Mononuclear cell (primary cell): ENCODE data around the gene IQCE. TPM values are rescaled to one million over a fixed set of nuclear protein-coding genes. Genes with fewer than 3 reads are reported as not detected.
A peak's percentile ranks its signal among the peaks of the same experiment; 100 is the strongest.

Source experiments
- H3K27me3 ChIP-seq: 2 replicates; pipeline ENCODE4 v1.6.0; 2011; ENCODE audit warnings: low read length, control low read depth; ENCODE audit not compliant: insufficient read depth
- H3K4me1 ChIP-seq: 2 replicates; pipeline ENCODE4 v1.5.1; 2011; ENCODE audit warnings: mild to moderate bottlenecking, low read length, control low read depth; ENCODE audit not compliant: insufficient read depth
- H3K4me3 ChIP-seq: 2 replicates; pipeline ENCODE4 v1.5.1; 2011; ENCODE audit warnings: mild to moderate bottlenecking, low read length, moderate library complexity
- H3K9me3 ChIP-seq: 2 replicates; pipeline ENCODE4 v1.5.1; 2011; ENCODE audit warnings: low read depth, mild to moderate bottlenecking, control low read depth, low read length
- total RNA-seq: library from RNA; depleted of rRNA; stranded (reverse); fragments of >200 nt; gene quantifications from one replicate; pipeline ENCODE4 v1.2.3, GENCODE V29; 2012

The IQCE gene
- total RNA-seq, 1 donor, result 2.7 TPM

GRCh38 chr7:2628891-2629290, 70.1 kb downstream of the IQCE start:
- no peaks in the 10 kb centered on the region for H3K27me3 ChIP-seq
- H3K4me1 ChIP-seq, result peaks cover 20% of the 10 kb centered on the region
- no peak overlapping the region for H3K4me3 ChIP-seq
- H3K9me3 ChIP-seq, result no peaks in the 10 kb centered on the region

- peaks cover 28% of the 10 kb centered on the region for H3K4me1 ChIP-seq
- H3K27me3 ChIP-seq, result no peaks in the 10 kb centered on the region
- no peak overlapping the region for H3K4me3 ChIP-seq
- H3K9me3 ChIP-seq, result no peaks in the 10 kb centered on the region
These were observed 71.2 kb downstream of the IQCE start for GRCh38 chr7:2629746-2630681.

- H3K4me1 ChIP-seq, result peaks cover 48% of the 10 kb centered on the region
- peak within 1 kb of the TSS; percentile 68 for H3K4me3 ChIP-seq
- no peaks in the 10 kb centered on the region for H3K9me3 ChIP-seq
- no peaks in the 10 kb centered on the region for H3K27me3 ChIP-seq
These were observed 73.4 kb downstream of the IQCE start, which contains the start of gene TTYH3 for GRCh38 chr7:2631946-2632732. Gene TTYH3, plus strand, starts transcription at chr7:2631986. Its CDS starts 170 bp downstream, at chr7:2632156.

- peaks cover 56% of the 10 kb centered on the region for H3K4me1 ChIP-seq
- no peaks in the 10 kb centered on the region for H3K27me3 ChIP-seq
- H3K4me3 ChIP-seq, result peak overlapping the region; percentile 68
- H3K9me3 ChIP-seq, result no peaks in the 10 kb centered on the region
These were observed 74.2 kb downstream of the IQCE start for GRCh38 chr7:2632733-2633537.

- H3K4me3 ChIP-seq, result peak overlapping the region; percentile 68
- no peaks in the 10 kb centered on the region for H3K27me3 ChIP-seq
- peaks cover 63% of the 10 kb centered on the region for H3K4me1 ChIP-seq
- no peaks in the 10 kb centered on the region for H3K9me3 ChIP-seq
These were observed 74.9 kb downstream of the IQCE start for GRCh38 chr7:2633538-2634266.

GRCh38 chr7:2634267-2635145, 75.7 kb downstream of the IQCE start:
- Histone ChIP-seq H3K4me3 (no peak overlapping the region), H3K27me3 (no peaks in the 10 kb centered on the region), H3K9me3 (no peaks in the 10 kb centered on the region), H3K4me1 (peaks cover 70% of the 10 kb centered on the region)

- Histone ChIP-seq H3K9me3 (no peaks in the 10 kb centered on the region), H3K4me3 (no peak overlapping the region), H3K27me3 (no peaks in the 10 kb centered on the region), H3K4me1 (peaks cover 72% of the 10 kb centered on the region)
These were observed 76.4 kb downstream of the IQCE start for GRCh38 chr7:2635148-2635668.

- H3K4me3 ChIP-seq, result no peak overlapping the region
- H3K4me1 ChIP-seq, result peaks cover 81% of the 10 kb centered on the region
- no peaks in the 10 kb centered on the region for H3K27me3 ChIP-seq
These were observed 77.3 kb downstream of the IQCE start for GRCh38 chr7:2635810-2636701.

GRCh38 chr7:2637066-2637471, 78.3 kb downstream of the IQCE start:
- H3K4me3 ChIP-seq, result no peak overlapping the region
- no peaks in the 10 kb centered on the region for H3K9me3 ChIP-seq
- peaks cover 88% of the 10 kb centered on the region for H3K4me1 ChIP-seq
- no peaks in the 10 kb centered on the region for H3K27me3 ChIP-seq

More at GRCh38 chr7:2635810-2636701, 77.3 kb downstream of the IQCE start:
- no peaks in the 10 kb centered on the region for H3K9me3 ChIP-seq

GRCh38 chr7:2637505-2638223, 78.9 kb downstream of the IQCE start:
- H3K4me3 ChIP-seq, result no peak overlapping the region
- no peaks in the 10 kb centered on the region for H3K9me3 ChIP-seq
- peaks cover 85% of the 10 kb centered on the region for H3K4me1 ChIP-seq
- H3K27me3 ChIP-seq, result no peaks in the 10 kb centered on the region

- H3K4me1 ChIP-seq, result peaks cover 78% of the 10 kb centered on the region
These were observed 79.6 kb downstream of the IQCE start for GRCh38 chr7:2638224-2638991.

More at GRCh38 chr7:2638224-2638991, 79.6 kb downstream of the IQCE start:
- no peaks in the 10 kb centered on the region for H3K27me3 ChIP-seq
- H3K9me3 ChIP-seq, result no peaks in the 10 kb centered on the region
- H3K4me3 ChIP-seq, result no peak overlapping the region
